B cell (primary cell): Measurements from ENCODE around the gene HOXA10. TPM values are rescaled to one million over a fixed set of nuclear protein-coding genes. Genes with fewer than 3 reads are reported as not detected.

Experiments
- ATAC-seq: fragments of 200-7000 bp; cut with Tn5 transposase; one replicate; pipeline ENCODE4 v1.10.0; 2021; ENCODE audit warnings: low read depth, mild to moderate bottlenecking, moderate number of reproducible peaks, moderate library complexity
- CTCF ChIA-PET: fragments of 350-600 bp; sonication (Branson Sonifier 250); formaldehyde crosslinking; loops from one replicate; lab custom pipeline; 2021; ENCODE audit warnings: antibody characterized with exemption, inconsistent platforms; lab: Charles Lee
- POLR2A ChIA-PET: fragments of 350-600 bp; sonication (Branson Sonifier 250); formaldehyde crosslinking; loops from one replicate; lab custom pipeline; 2021; ENCODE audit warnings: antibody characterized with exemption; lab: Charles Lee
- DNase-seq: peaks from one replicate; pipeline ENCODE4 v3.0.0; 2013
- H2AFZ ChIP-seq: 2 replicates; pipeline ENCODE4 v1.6.1; 2012; ENCODE audit warnings: mild to moderate bottlenecking, low read depth, low read length; ENCODE audit not compliant: insufficient read depth, poor library complexity, severe bottlenecking
- H3K27ac ChIP-seq, 2 donors: 1 replicate in 1 of 2; 2 replicates in 1 of 2; pipeline ENCODE4 v1.5.1; 2012 to 2013; ENCODE audit warnings: low read length in 2 of 2, mild to moderate bottlenecking in 2 of 2, moderate library complexity in 1 of 2
- H3K27me3 ChIP-seq, 4 experiments: fragments of 200-600 bp in 1 of 4; sonication (generic) in 1 of 4; replicated peaks in 1 of 4; 1 replicate in 2 of 4; 2 replicates in 2 of 4; pipeline versions ENCODE4 v1.6.1 to v1.7.0; 2013 to 2016; ENCODE audit warnings: low read length in 3 of 4, mild to moderate bottlenecking in 2 of 4, mixed read lengths in 1 of 4, moderate library complexity in 1 of 4; ENCODE audit not compliant: insufficient read depth in 4 of 4, control insufficient read depth in 3 of 4; ENCODE audit errors: control extremely low read depth in 1 of 4
- H3K36me3 ChIP-seq, 2 experiments: replicated peaks in 1 of 2; 1 replicate in 1 of 2; 2 replicates in 1 of 2; pipeline versions ENCODE4 v1.6.1 to v1.7.1; 2013; ENCODE audit warnings: low read length in 1 of 2; ENCODE audit not compliant: insufficient read depth in 2 of 2, control insufficient read depth in 1 of 2; ENCODE audit errors: control extremely low read depth in 1 of 2, extremely low read depth in 1 of 2
- H3K4me1 ChIP-seq, 2 donors: fragments of 200-600 bp in 1 of 2; sonication (generic) in 1 of 2; 1 replicate in 1 of 2; 2 replicates in 1 of 2; pipeline versions ENCODE4 v1.5.1 to v1.6.1; 2013 to 2017; ENCODE audit warnings: low read length in 2 of 2; ENCODE audit not compliant: control insufficient read depth in 2 of 2, insufficient read depth in 2 of 2
- H3K4me2 ChIP-seq: replicated peaks from 2 replicates; pipeline ENCODE3; 2012; ENCODE audit warnings: mild to moderate bottlenecking, low read depth, low read length; ENCODE audit not compliant: poor library complexity, severe bottlenecking
- H3K4me3 ChIP-seq, 5 experiments: fragments of 200-600 bp in 1 of 5; sonication (generic) in 1 of 5; 1 replicate in 3 of 5; 2 replicates in 2 of 5; pipeline versions ENCODE4 v1.5.1 to v1.7.0; 2011 to 2016; ENCODE audit warnings: low read length in 4 of 5, mild to moderate bottlenecking in 4 of 5, low read depth in 2 of 5, control low read depth in 1 of 5, moderate library complexity in 1 of 5; ENCODE audit not compliant: insufficient read depth in 1 of 5; ENCODE audit errors: control extremely low read depth in 1 of 5, extremely low read depth in 1 of 5
- H3K79me2 ChIP-seq: fragments of 200-600 bp; sonication (generic); one replicate; pipeline ENCODE4 v1.6.0; 2016; ENCODE audit warnings: low read length; ENCODE audit not compliant: control insufficient read depth, insufficient read depth
- H3K9ac ChIP-seq: fragments of 200-600 bp; sonication (generic); 2 replicates; pipeline ENCODE4 v1.6.1; 2017; ENCODE audit warnings: mild to moderate bottlenecking, low read length, moderate library complexity
- H3K9me3 ChIP-seq, 3 donors: one replicate each; pipeline versions ENCODE4 v1.6.1 to v1.7.1; 2013; ENCODE audit warnings: low read length in 2 of 3; ENCODE audit not compliant: control insufficient read depth in 2 of 3, insufficient read depth in 1 of 3; ENCODE audit errors: control extremely low read depth in 1 of 3
- H4K20me1 ChIP-seq: 2 replicates; pipeline ENCODE4 v1.6.0; 2012; ENCODE audit warnings: mild to moderate bottlenecking, low read length; ENCODE audit not compliant: insufficient read depth, control insufficient read depth, poor library complexity, severe bottlenecking
- H3K27ac Mint-ChIP-seq: one replicate; pipeline ENCODE4 v1.8.0; 2021; ENCODE audit warnings: mixed read lengths
- H3K27me3 Mint-ChIP-seq: one replicate; pipeline ENCODE4 v1.8.0; 2021; ENCODE audit warnings: mixed read lengths
- H3K4me1 Mint-ChIP-seq: one replicate; pipeline ENCODE4 v1.8.0; 2021; ENCODE audit warnings: mixed read lengths
- H3K4me3 Mint-ChIP-seq: one replicate; pipeline ENCODE4 v1.8.0; 2021; ENCODE audit warnings: mixed read lengths
- H3K9me3 Mint-ChIP-seq: one replicate; pipeline ENCODE4 v1.8.0; 2022; ENCODE audit warnings: mixed read lengths; ENCODE audit not compliant: insufficient read depth
- CTCF ChIP-seq: fragments of 200-600 bp; IDR thresholded peaks from one replicate; pipeline ENCODE4 v1.8.0; 2022; ENCODE audit warnings: antibody characterized with exemption, mild to moderate bottlenecking
- EZH2 ChIP-seq: IDR thresholded peaks from 2 replicates; pipeline ENCODE4 v1.6.1; 2012; ENCODE audit warnings: borderline replicate concordance, low read depth, mild to moderate bottlenecking, moderate library complexity, low read length; ENCODE audit not compliant: insufficient read depth, poor library complexity, severe bottlenecking
- WGBS: methylation state at CpG from one replicate; pipeline ENCODE4 v1.1.5; 2013; ENCODE audit warnings: missing lambda C conversion rate; ENCODE audit not compliant: insufficient coverage; 5-methylcytosine and 5-hydroxymethylcytosine counted together
- intact Hi-C: fragments of 100-400 bp; cut with micrococcal nuclease; formaldehyde crosslinking; loops from one replicate; pipeline ENCODE4 v1.10.0; 2022
- polyA plus RNA-seq: library from polyadenylated mRNA; depleted of rRNA; stranded (reverse); fragments of >200 nt; gene quantifications from 2 replicates; pipeline ENCODE4 v1.2.3, GENCODE V29; 2012
- total RNA-seq, 2 donors: library from RNA; stranded (reverse); fragments of 120-200 nt in 1 of 2; gene quantifications; 1 replicate in 1 of 2; 2 replicates in 1 of 2; pipeline versions ENCODE4 v1.2.3 to v1.2.4, GENCODE V29; 2013 to 2022

The HOXA10 gene
- total and polyA plus RNA-seq, 2 donors (not counting 1 experiment from before 2014, with no cell fraction given), result not detected

- Histone ChIP-seq H4K20me1 (peaks cover 6% of the 10 kb centered on the region), H3K27me3 (peaks cover 1 to 88% (median 78%) of the 10 kb centered on the region in 4 experiments), H3K9me3 (peaks cover 0 to 74% (median 18%) of the 10 kb centered on the region in 3 donors), H3K36me3 (no peaks in the 10 kb centered on the region), H3K27ac (no peak overlapping the region), H3K4me2 (no peak overlapping the region), H2AFZ (no peak overlapping the region), H3K79me2 (no peaks in the 10 kb centered on the region), H3K4me1 (peaks cover 57 to 66% of the 10 kb centered on the region in 2 donors), H3K4me3 (no peak overlapping the region), H3K9ac (no peak overlapping the region)
- no peak for ATAC-seq
- POLR2A ChIA-PET, result interaction anchor here (0.6 kb wide), 1 partner anchor 35 kb away, joined by 4 read pairs; no protein-coding TSS in a partner anchor
- H3K4me1 Mint-ChIP-seq, result peaks cover 37% of the 10 kb centered on the region
- DNase-seq, result peak; percentile 41
- H3K27ac Mint-ChIP-seq, result peak overlapping the region; percentile 87
- 1% methylated on average over 14 of the region's 30 CpGs for WGBS
- CTCF ChIA-PET, result interaction anchor here (0.7 to 2.0 kb wide), 6 partner anchors 10 to 1304 kb away, joined by 3 to 7 read pairs (median 3); no protein-coding TSS in a partner anchor
- no peaks in the 10 kb centered on the region for H3K9me3 Mint-ChIP-seq
- peak overlapping the region; percentile 16 for H3K4me3 Mint-ChIP-seq
- TF ChIP-seq CTCF (no peak), EZH2 (no peak)
- peaks cover 76% of the 10 kb centered on the region for H3K27me3 Mint-ChIP-seq
- intact Hi-C loops, result loop anchor here (2.0 kb wide), 2 partner anchors 83 to 1301 kb away; no protein-coding TSS in a partner anchor
These were observed 16.3 kb downstream of the HOXA10 start for GRCh38 chr7:27157702-27158431.
